Testis (tissue), 2 donors: Measurements from ENCODE around the gene TGIF1.

ENCODE experiments used
- CTCF ChIP-seq, 3 experiments: fragments of 450-650 bp in 2 of 3; fragments of 200-600 bp in 1 of 3; sonication (generic) in 1 of 3; IDR thresholded peaks; one replicate each; pipeline ENCODE4 v1.5.1; 2016 to 2019; ENCODE audit warnings: antibody characterized with exemption in 3 of 3, mild to moderate bottlenecking in 2 of 3, moderate library complexity in 1 of 3
- POLR2A ChIP-seq: fragments of 450-650 bp; IDR thresholded peaks from one replicate; pipeline ENCODE4 v1.6.1; 2017; ENCODE audit warnings: antibody characterized with exemption, mild to moderate bottlenecking, moderate library complexity

GRCh38 chr18:3408107-3408506 is 41.9 kb upstream of the TGIF1 start:
- TF ChIP-seq CTCF (IDR thresholded peaks at IDR 0.05), result no peak
- TF ChIP-seq POLR2A, result no peak
